ENCODE measurements around the gene RAB5B. TPM values are rescaled to one million over a fixed set of nuclear protein-coding genes. Genes with fewer than 3 reads are reported as not detected.

The RAB5B gene
- total RNA-seq, 1 experiment from 2014 or later = 44.5 TPM

DNA sequence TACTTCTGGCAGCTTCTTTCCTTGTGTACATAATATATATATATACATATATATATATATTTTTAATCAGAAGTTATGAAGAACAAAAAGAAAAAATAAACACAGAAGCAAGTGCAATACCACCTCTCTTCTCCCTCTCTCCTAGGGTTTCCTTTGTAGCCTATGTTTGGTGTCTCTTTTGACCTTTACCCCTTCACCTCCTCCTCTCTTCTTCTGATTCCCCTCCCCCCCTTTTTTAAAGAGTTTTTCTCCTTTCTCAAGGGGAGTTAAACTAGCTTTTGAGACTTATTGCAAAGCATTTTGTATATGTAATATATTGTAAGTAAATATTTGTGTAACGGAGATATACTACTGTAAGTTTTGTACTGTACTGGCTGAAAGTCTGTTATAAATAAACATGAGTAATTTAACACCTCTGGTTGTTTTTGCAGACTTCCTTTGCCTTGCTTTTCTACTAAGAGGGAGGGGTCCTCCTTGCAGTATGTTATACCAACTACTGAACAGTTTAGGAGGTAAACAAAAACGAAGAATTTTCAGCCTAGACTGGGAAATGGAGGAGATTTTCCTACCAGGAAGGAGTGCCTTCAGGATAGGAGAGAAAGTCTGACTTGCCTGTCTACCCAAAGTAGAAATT is 64.3 kb downstream of the RAB5B start:
- CTCF ChIA-PET = interaction anchor here (0.8 to 2.2 kb wide), 3 partner anchors 9 to 299 kb away, joined by 3 to 7 read pairs (median 4); no protein-coding TSS in a partner anchor
- DNase-seq (ENCODE audit: low read depth, low spot score) (no peak), ATAC-seq (no peak)
- H3K4me1 ChIP-seq (ENCODE audit: control insufficient read depth in 1 of 2, insufficient read depth in 2 of 2, low read length in 2 of 2) = peaks cover 10 to 18% of the 10 kb centered on the region in 2 experiments
- peaks cover 0 to 9% of the 10 kb centered on the region in 2 experiments; a peak in 1 of 4 replicates for H3K36me3 ChIP-seq (ENCODE audit: control insufficient read depth in 1 of 2, insufficient read depth in 2 of 2, low read length in 2 of 2)
- RAD21 ChIA-PET (ENCODE audit: low non-redundant PET in 1 of 2, low total read pairs in 2 of 2, uncharacterized antibody in 2 of 2, unreplicated experiment in 2 of 2) = no interaction called here
- POLR2A ChIA-PET = interaction anchor here (1.2 kb wide), 1 partner anchor 64 kb away, joined by 3 read pairs; the partner anchor contains the start of gene RAB5B
- no peak overlapping the region for H2AFZ ChIP-seq (ENCODE audit: low read depth, low read length, poor library complexity, severe bottlenecking)
- TF ChIP-seq SRF (IDR thresholded peaks at IDR 0.05; ENCODE audit: low read depth) (no peak), TCF7L2 (IDR thresholded peaks at IDR 0.05; ENCODE audit: borderline replicate concordance, extremely low read depth, insufficient read depth, insufficient read length) (no peak), ZNF274 (IDR thresholded peaks at IDR 0.05; ENCODE audit: low read depth, low read length) (no peak), ZBTB33 (IDR thresholded peaks at IDR 0.05; ENCODE audit: extremely low read depth, insufficient replicate concordance, low read length) (no peak), EZH2phosphoT487 (IDR thresholded peaks at IDR 0.05; ENCODE audit: borderline replicate concordance) (no peak), ELF1 (IDR thresholded peaks at IDR 0.05; ENCODE audit: borderline replicate concordance, low read depth) (no peak), POLR2A (IDR thresholded peaks at IDR 0.05; ENCODE audit: borderline replicate concordance, extremely low read depth, insufficient read depth, insufficient read length) (no peak), JUND (IDR thresholded peaks at IDR 0.05) (no peak), SIN3A (IDR thresholded peaks at IDR 0.05; ENCODE audit: low read depth) (no peak), CEBPB (IDR thresholded peaks at IDR 0.05; ENCODE audit: low read depth) (no peak), EGR1 (IDR thresholded peaks at IDR 0.05; ENCODE audit: low read depth) (no peak), RAD21 (IDR thresholded peaks at IDR 0.05; ENCODE audit: low read depth) (no peak)
- TF ChIP-seq, protein P1, sequence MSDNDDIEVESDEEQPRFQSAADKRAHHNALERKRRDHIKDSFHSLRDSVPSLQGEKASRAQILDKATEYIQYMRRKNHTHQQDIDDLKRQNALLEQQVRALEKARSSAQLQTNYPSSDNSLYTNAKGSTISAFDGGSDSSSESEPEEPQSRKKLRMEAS (IDR thresholded peaks at IDR 0.05) = no peak
- TF ChIP-seq, protein P2, sequence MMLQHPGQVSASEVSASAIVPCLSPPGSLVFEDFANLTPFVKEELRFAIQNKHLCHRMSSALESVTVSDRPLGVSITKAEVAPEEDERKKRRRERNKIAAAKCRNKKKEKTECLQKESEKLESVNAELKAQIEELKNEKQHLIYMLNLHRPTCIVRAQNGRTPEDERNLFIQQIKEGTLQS (IDR thresholded peaks at IDR 0.05) = no peak
- peaks cover 14% of the 10 kb centered on the region for H3K79me2 ChIP-seq (ENCODE audit: insufficient read depth, low read length)
- H3K9me2 ChIP-seq (ENCODE audit: insufficient read depth) = no peaks in the 10 kb centered on the region
- no TSS peak for BruUV-seq (replicated peaks)
- no peak overlapping the region for H3K9ac ChIP-seq (ENCODE audit: low read length)
- H3K27ac ChIP-seq (ENCODE audit: low read depth, low read length) = no peak overlapping the region
- intact Hi-C loops (cut with micrococcal nuclease) = no loop called here
- H3K4me3 ChIP-seq (replicated peaks in 1 of 2; ENCODE audit: low read depth in 1 of 2, low read length in 2 of 2) = no peak overlapping the region
- peaks cover 7% of the 10 kb centered on the region; the same call in 1 of the 2 replicates for H4K20me1 ChIP-seq (ENCODE audit: insufficient read depth)
- no peaks in the 10 kb centered on the region for H3K27me3 ChIP-seq (ENCODE audit: insufficient read depth, low read length)
- H3K4me2 ChIP-seq (ENCODE audit: low read length) = no peak overlapping the region
- no peaks in the 10 kb centered on the region for H3K9me3 ChIP-seq (ENCODE audit: control insufficient read depth in 1 of 2, insufficient read depth in 1 of 2, low read depth in 1 of 2, low read length in 2 of 2)
